Measurements from ENCODE around the gene FOXO1. TPM values are rescaled to one million over a fixed set of nuclear protein-coding genes. Genes with fewer than 3 reads are reported as not detected.

FOXO1 gene
- total and polyA plus RNA-seq, 2 of the 13 experiments (the other 11 are each of a cell fraction or from before 2014, with no cell fraction given) = 8.1 to 13.1 TPM

DNA sequence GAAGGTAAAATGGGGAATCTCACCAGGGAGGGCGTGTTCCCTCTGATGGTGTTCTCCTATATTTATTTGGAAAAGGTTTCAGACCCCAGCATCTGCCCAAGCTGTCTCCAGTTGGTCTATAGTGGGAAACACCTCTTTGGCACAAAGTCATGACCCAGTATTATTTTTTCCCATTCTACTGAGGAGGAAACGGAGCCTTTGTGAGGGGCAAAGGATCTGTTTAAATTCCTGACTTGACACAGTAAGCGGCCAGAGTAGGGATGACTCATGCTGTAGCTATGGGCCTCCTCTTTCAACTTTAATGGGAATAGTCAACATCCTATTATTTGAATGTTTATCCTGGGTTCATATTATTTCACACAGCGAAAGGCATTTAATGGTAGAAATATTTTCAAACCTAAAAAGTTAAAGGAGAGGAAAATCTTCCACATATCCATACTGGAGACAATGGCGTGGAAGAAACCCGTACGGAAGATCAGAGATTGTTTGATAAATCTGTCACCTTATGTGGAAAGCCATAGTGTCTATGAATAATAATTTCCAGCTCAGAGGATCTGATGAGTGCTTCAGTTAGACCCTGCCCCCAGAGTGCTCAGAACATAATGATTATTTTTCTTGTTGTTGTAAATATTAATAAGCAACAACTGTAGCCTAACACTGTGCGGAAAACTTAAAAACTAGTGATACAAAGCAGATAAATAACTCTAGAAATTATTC is 126.0 kb downstream of the FOXO1 start (continued):
- TF ChIP-seq ZBTB7A (CRISPR knock-in tag; IDR thresholded peaks at IDR 0.05) (no peak), ATM (IDR thresholded peaks at IDR 0.05; ENCODE audit: borderline replicate concordance) (no peak), IKZF4 (CRISPR knock-in tag; IDR thresholded peaks at IDR 0.05; ENCODE audit: borderline replicate concordance, low read depth, not compliant biosample characterization) (no peak), ATRX (CRISPR knock-in tag; IDR thresholded peaks at IDR 0.05; ENCODE audit: borderline replicate concordance) (no peak), KLF13 (CRISPR knock-in tag; IDR thresholded peaks at IDR 0.05) (no peak), TAF15 (IDR thresholded peaks at IDR 0.05; ENCODE audit: low read depth, low read length, poor library complexity, severe bottlenecking) (no peak), ZNF546 (CRISPR knock-in tag; conservative IDR thresholded peaks at IDR 0.05) (no peak), KDM6A (CRISPR knock-in tag; IDR thresholded peaks at IDR 0.05; ENCODE audit: low read depth) (0 out of 2 replicates have a peak, but pooled peaks have one; percentile 44), ZNF75D (CRISPR knock-in tag; IDR thresholded peaks at IDR 0.05; ENCODE audit: borderline replicate concordance) (no peak)
- TF ChIP-seq, protein P1, sequence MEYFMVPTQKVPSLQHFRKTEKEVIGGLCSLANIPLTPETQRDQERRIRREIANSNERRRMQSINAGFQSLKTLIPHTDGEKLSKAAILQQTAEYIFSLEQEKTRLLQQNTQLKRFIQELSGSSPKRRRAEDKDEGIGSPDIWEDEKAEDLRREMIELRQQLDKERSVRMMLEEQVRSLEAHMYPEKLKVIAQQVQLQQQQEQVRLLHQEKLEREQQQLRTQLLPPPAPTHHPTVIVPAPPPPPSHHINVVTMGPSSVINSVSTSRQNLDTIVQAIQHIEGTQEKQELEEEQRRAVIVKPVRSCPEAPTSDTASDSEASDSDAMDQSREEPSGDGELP (IDR thresholded peaks at IDR 0.05; ENCODE audit: borderline replicate concordance, low read depth) = no peak
- TF ChIP-seq, protein P2, sequence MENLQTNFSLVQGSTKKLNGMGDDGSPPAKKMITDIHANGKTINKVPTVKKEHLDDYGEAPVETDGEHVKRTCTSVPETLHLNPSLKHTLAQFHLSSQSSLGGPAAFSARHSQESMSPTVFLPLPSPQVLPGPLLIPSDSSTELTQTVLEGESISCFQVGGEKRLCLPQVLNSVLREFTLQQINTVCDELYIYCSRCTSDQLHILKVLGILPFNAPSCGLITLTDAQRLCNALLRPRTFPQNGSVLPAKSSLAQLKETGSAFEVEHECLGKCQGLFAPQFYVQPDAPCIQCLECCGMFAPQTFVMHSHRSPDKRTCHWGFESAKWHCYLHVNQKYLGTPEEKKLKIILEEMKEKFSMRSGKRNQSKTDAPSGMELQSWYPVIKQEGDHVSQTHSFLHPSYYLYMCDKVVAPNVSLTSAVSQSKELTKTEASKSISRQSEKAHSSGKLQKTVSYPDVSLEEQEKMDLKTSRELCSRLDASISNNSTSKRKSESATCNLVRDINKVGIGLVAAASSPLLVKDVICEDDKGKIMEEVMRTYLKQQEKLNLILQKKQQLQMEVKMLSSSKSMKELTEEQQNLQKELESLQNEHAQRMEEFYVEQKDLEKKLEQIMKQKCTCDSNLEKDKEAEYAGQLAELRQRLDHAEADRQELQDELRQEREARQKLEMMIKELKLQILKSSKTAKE (CRISPR knock-in tag; IDR thresholded peaks at IDR 0.05; ENCODE audit: borderline replicate concordance) = no peak; the same call in 1 of the 2 replicates
- TF ChIP-seq, protein P3, sequence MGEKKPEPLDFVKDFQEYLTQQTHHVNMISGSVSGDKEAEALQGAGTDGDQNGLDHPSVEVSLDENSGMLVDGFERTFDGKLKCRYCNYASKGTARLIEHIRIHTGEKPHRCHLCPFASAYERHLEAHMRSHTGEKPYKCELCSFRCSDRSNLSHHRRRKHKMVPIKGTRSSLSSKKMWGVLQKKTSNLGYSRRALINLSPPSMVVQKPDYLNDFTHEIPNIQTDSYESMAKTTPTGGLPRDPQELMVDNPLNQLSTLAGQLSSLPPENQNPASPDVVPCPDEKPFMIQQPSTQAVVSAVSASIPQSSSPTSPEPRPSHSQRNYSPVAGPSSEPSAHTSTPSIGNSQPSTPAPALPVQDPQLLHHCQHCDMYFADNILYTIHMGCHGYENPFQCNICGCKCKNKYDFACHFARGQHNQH (CRISPR knock-in tag; IDR thresholded peaks at IDR 0.05) = peak; percentile 59; the same call in 1 of the 2 replicates
- TF ChIP-seq, protein P4, sequence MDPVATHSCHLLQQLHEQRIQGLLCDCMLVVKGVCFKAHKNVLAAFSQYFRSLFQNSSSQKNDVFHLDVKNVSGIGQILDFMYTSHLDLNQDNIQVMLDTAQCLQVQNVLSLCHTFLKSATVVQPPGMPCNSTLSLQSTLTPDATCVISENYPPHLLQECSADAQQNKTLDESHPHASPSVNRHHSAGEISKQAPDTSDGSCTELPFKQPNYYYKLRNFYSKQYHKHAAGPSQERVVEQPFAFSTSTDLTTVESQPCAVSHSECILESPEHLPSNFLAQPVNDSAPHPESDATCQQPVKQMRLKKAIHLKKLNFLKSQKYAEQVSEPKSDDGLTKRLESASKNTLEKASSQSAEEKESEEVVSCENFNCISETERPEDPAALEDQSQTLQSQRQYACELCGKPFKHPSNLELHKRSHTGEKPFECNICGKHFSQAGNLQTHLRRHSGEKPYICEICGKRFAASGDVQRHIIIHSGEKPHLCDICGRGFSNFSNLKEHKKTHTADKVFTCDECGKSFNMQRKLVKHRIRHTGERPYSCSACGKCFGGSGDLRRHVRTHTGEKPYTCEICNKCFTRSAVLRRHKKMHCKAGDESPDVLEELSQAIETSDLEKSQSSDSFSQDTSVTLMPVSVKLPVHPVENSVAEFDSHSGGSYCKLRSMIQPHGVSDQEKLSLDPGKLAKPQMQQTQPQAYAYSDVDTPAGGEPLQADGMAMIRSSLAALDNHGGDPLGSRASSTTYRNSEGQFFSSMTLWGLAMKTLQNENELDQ (CRISPR knock-in tag; IDR thresholded peaks at IDR 0.05; ENCODE audit: borderline replicate concordance) = no peak
- TF ChIP-seq, protein P5, sequence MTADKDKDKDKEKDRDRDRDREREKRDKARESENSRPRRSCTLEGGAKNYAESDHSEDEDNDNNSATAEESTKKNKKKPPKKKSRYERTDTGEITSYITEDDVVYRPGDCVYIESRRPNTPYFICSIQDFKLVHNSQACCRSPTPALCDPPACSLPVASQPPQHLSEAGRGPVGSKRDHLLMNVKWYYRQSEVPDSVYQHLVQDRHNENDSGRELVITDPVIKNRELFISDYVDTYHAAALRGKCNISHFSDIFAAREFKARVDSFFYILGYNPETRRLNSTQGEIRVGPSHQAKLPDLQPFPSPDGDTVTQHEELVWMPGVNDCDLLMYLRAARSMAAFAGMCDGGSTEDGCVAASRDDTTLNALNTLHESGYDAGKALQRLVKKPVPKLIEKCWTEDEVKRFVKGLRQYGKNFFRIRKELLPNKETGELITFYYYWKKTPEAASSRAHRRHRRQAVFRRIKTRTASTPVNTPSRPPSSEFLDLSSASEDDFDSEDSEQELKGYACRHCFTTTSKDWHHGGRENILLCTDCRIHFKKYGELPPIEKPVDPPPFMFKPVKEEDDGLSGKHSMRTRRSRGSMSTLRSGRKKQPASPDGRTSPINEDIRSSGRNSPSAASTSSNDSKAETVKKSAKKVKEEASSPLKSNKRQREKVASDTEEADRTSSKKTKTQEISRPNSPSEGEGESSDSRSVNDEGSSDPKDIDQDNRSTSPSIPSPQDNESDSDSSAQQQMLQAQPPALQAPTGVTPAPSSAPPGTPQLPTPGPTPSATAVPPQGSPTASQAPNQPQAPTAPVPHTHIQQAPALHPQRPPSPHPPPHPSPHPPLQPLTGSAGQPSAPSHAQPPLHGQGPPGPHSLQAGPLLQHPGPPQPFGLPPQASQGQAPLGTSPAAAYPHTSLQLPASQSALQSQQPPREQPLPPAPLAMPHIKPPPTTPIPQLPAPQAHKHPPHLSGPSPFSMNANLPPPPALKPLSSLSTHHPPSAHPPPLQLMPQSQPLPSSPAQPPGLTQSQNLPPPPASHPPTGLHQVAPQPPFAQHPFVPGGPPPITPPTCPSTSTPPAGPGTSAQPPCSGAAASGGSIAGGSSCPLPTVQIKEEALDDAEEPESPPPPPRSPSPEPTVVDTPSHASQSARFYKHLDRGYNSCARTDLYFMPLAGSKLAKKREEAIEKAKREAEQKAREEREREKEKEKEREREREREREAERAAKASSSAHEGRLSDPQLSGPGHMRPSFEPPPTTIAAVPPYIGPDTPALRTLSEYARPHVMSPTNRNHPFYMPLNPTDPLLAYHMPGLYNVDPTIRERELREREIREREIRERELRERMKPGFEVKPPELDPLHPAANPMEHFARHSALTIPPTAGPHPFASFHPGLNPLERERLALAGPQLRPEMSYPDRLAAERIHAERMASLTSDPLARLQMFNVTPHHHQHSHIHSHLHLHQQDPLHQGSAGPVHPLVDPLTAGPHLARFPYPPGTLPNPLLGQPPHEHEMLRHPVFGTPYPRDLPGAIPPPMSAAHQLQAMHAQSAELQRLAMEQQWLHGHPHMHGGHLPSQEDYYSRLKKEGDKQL (CRISPR knock-in tag; IDR thresholded peaks at IDR 0.05; ENCODE audit: low read depth) = peak; percentile 23; the same call in 1 of the 2 replicates
